GM13977 (cell line): ENCODE measurements around the gene DNAJC13.

ENCODE experiments used
- DNase-seq: peaks from one replicate; pipeline ENCODE4 v3.0.0; 2012; ENCODE audit warnings: low spot score
- in situ Hi-C: fragments of 300-500 bp; cut with MboI; formaldehyde crosslinking; loops from one replicate; pipeline ENCODE4 v1.12.0; 2022; ENCODE audit warnings: low sequenced_read_pairs, low pct_unique_long_range_greater_than_20kb, mixed read lengths, inconsistent platforms; ENCODE audit not compliant: unreplicated experiment
- TF ChIP-seq, protein P1 (sequence below): IDR thresholded peaks from 2 replicates; pipeline ENCODE4 v1.5.1; 2012; ENCODE audit warnings: mild to moderate bottlenecking, control low read depth; ENCODE audit not compliant: insufficient read depth; ENCODE audit errors: extremely low read depth, missing control alignments

The DNAJC13 gene

DNA sequence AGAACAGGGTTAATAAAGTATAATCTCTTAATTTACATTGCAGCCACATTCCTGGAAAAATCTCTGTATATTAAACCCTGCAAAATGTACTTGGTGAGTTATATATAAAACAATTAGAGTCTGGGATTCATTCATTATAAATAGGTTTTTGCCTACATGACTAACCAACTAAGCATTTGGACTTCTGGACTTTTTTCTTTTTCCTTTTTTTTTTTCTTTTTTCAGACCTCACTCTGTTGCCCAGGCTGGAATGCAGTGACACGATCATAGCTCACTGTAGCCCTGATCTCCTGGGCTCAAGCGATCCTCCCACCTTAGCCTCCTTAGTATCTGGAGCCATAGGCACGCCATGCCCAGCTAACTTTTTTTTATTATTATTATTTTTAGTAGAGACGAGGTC is 4.5 kb downstream of the DNAJC13 start:
- DNase-seq, result no peak
- TF ChIP-seq, protein P1, sequence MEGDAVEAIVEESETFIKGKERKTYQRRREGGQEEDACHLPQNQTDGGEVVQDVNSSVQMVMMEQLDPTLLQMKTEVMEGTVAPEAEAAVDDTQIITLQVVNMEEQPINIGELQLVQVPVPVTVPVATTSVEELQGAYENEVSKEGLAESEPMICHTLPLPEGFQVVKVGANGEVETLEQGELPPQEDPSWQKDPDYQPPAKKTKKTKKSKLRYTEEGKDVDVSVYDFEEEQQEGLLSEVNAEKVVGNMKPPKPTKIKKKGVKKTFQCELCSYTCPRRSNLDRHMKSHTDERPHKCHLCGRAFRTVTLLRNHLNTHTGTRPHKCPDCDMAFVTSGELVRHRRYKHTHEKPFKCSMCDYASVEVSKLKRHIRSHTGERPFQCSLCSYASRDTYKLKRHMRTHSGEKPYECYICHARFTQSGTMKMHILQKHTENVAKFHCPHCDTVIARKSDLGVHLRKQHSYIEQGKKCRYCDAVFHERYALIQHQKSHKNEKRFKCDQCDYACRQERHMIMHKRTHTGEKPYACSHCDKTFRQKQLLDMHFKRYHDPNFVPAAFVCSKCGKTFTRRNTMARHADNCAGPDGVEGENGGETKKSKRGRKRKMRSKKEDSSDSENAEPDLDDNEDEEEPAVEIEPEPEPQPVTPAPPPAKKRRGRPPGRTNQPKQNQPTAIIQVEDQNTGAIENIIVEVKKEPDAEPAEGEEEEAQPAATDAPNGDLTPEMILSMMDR, result no peak
- in situ Hi-C loops, result no loop called here

GRCh38 chr3:132422531-132422930 is 5.2 kb downstream of the DNAJC13 start:
- in situ Hi-C loops, result no loop called here
- DNase-seq, result no peak
- TF ChIP-seq, protein P1, result no peak

DNA sequence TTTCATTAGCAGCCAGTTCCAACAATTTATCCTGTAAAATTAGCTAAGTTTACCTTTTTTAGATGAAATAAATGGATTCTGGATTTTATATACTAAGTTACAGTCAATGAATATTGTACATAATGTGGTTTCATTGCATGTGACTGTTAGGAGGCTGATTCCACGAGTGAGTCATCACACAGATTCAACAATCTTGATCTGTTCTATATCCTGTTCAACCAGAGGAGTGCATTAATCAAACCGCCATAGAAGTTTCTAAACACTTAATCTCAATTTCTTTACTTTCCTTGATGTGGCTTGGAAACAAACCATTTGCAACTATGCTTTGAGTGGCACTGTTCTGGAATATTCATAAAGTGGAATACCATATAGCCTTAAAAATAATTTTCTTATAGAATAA is 15.3 kb downstream of the DNAJC13 start:
- DNase-seq, result no peak
- TF ChIP-seq, protein P1, result no peak
- in situ Hi-C loops, result no loop called here

- DNase-seq, result no peak
- TF ChIP-seq, protein P1, result no peak
- in situ Hi-C loops, result no loop called here
Observed at GRCh38 chr3:132433121-132433520, 15.8 kb downstream of the DNAJC13 start.

- in situ Hi-C loops, result no loop called here
- TF ChIP-seq, protein P1, result no peak
- DNase-seq, result no peak
Observed at GRCh38 chr3:132435224-132435910, 18.1 kb downstream of the DNAJC13 start.

DNA sequence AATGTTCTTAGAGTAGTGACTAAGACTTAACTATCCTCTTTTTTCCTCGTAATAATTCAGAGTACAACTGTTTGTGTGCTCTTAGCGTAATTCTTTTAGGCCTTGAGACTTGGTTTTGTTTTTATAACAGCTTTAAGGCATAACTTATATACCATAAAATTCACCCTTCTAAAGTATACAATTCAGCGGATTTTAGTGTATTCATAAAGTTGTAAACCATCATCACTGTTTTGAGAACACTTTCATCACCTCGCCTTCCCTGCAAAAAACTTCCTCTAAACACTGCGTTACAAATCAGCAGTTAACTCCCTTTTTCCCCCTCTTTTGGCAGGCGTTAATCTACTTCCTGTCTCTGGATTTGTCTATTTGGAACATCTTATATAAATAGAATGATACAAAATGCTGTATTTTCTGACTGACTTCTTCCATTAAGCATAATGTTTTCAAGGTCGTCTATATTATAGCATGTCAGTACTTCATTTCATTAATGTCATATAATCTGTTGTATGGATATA is 18.7 kb downstream of the DNAJC13 start:
- in situ Hi-C loops, result no loop called here
- no peak for DNase-seq
- TF ChIP-seq, protein P1, result no peak
